HTERT RPE-1 (cell line): Measurements from ENCODE around the gene DCX.

Source experiments
- in situ Hi-C: fragments of 300-500 bp; cut with MboI; formaldehyde crosslinking; loops from 4 replicates; pipeline ENCODE4 v1.14.3; 2020; ENCODE audit warnings: low sequenced_read_pairs

Gene DCX

DNA sequence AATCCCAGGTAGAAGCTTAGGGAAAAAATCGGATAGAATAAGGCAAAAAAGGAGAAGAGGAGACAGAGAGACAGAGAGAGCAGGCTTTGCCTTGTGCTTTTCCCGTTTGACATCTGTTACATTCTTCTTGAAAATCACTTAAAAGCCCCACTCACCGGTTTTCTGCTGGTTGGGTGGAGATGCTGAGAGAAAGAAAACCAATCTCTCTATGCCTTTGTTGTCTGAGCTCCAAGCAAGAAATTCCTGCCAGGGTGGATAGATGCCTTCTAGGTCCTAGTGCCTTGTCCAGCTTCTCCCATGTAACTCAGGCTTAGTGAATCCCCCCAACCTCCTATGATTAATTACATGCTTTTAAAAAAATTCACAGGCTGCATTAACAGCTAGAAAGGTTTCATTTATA lies at the start of gene DCX:
DCX (minus strand) TSS at position 210 of the 400 bp plus-strand sequence. CDS start 1,794 bp downstream, outside the sequence.
- in situ Hi-C loops: no loop called here

DNA sequence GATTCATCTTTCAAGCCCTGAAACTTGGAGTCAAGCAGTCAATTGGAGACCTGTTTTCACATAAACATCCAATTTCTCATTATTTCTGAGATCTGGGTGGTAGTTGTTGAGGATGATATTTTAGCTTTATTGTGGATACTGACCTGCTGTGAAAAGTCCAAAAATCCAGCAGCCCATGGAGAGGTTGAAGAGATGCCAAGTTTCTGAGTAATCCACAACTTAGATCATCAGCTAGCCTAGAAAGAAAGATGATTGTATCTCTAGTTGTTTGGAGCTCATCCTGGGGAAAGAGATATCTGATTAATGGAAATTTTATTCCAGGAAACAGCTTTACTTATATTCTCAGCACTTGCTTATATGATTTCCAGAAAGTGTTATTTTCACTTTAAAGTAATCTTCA lies 48.6 kb upstream of the DCX start:
- in situ Hi-C loops: no loop called here

- in situ Hi-C loops: no loop called here
These were observed 35.3 kb upstream of the DCX start for GRCh38 chrX:111447298-111447697.

- in situ Hi-C loops: no loop called here
These were observed 33.5 kb upstream of the DCX start for GRCh38 chrX:111445485-111445884.

GRCh38 chrX:111444881-111445280 lies 32.9 kb upstream of the DCX start:
- in situ Hi-C loops: no loop called here

GRCh38 chrX:111443946-111444345 lies 32.0 kb upstream of the DCX start:
- in situ Hi-C loops: no loop called here

DNA sequence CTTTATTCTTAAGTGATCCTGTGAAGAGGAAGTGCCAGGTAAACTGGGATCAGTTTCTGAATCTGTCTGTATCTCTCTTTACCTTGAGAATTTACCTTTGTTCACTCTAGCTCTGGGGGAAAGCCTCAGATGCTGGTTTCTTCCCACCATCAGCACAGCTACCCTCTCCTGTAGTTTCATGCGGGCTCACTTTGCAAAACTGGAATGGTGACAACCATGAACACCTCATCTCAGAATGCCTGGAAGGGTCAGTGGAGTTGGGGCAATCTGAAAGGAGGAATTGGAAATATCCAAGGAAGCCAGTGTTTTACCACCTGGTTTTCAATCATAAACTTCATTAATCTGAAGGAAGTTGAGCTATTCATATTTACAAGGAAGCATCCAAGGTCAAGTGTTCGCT lies 30.8 kb upstream of the DCX start:
- in situ Hi-C loops: no loop called here

DNA sequence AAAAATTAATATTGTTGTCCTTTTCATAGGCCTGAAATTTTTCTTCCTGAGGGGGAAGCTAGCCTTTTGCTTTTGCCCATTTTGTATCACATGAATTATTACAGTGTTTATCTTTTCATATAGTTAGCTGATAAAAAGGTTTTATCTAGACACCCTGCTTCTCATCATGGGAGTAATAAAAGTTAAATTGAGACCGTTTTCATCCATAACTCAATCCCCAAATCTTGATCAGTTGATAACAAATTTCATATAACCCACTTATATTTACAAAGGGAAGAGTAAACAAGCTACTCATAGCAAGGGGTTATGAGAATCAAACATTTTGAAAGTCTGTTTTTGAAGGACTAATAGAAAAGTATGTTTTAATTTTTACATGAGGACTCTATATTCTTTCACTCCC lies 23.5 kb upstream of the DCX start:
- in situ Hi-C loops: no loop called here

- in situ Hi-C loops: no loop called here
These were observed 19.0 kb upstream of the DCX start for GRCh38 chrX:111431001-111431400.

- in situ Hi-C loops: no loop called here
These were observed 435 bp downstream of the DCX start for GRCh38 chrX:111411557-111411956.

- in situ Hi-C loops: no loop called here
These were observed 1.4 kb downstream of the DCX start for GRCh38 chrX:111410590-111411078.

- in situ Hi-C loops: no loop called here
These were observed 2.7 kb downstream of the DCX start for GRCh38 chrX:111409326-111409725.

GRCh38 chrX:111407948-111408347 lies 4.0 kb downstream of the DCX start:
- in situ Hi-C loops: no loop called here

- in situ Hi-C loops: no loop called here
These were observed 9.6 kb downstream of the DCX start for GRCh38 chrX:111402344-111402743.

GRCh38 chrX:111395149-111395548 lies 16.8 kb downstream of the DCX start:
- in situ Hi-C loops: no loop called here

DNA sequence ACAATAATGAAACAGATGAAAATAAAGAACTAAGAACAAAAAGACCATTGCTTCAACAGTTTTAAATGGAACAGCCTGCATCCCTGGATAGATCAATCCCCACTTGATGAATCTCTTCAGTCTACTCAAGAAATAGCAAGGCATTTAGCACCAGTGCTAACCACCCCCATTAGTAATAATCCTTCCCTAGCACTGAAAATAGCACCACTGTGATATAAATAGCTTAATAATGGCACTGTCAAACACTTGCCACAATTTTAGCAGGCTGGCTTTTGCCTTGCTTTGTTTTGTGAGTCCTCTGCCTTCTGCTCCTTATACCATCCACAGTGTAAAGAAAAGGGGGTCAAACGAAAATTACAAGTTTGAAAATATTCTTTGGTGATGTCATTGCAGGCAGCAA lies 17.4 kb downstream of the DCX start:
- in situ Hi-C loops: no loop called here

GRCh38 chrX:111387470-111388070 lies 24.4 kb downstream of the DCX start:
- in situ Hi-C loops: no loop called here

DNA sequence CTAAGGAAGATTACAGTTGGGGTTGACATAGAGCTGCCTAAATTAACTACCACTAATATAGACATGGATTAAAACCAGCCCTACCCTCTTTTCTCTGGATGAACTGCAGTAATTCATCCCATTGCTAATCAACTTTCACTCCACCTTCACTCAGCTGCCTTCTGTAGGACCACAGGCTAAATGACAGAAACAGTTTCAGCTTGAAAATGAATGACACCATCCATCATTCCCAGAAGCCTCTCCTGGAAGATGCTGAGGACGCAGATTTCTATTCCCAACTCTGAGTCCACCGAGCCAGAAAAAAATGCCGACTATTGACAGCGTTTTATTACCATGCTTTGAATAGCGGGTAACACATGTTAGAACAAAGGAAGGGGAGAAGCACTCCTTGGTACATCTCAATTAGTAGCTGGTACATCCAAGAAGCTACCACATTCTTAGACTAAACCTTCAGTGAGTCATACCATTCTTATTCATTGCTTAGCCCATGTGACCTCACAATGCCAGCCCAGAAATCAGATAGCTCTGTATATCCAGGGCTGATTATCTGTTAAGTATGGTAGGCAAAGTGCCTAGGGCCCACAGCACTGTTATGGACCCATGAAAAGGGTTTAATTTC lies 25.3 kb downstream of the DCX start:
- in situ Hi-C loops: no loop called here

- in situ Hi-C loops: no loop called here
These were observed 25.9 kb downstream of the DCX start for GRCh38 chrX:111386077-111386476.

- in situ Hi-C loops: no loop called here
These were observed 29.7 kb downstream of the DCX start for GRCh38 chrX:111382277-111382676.

- in situ Hi-C loops: no loop called here
These were observed 35.0 kb downstream of the DCX start for GRCh38 chrX:111376897-111377578.

DNA sequence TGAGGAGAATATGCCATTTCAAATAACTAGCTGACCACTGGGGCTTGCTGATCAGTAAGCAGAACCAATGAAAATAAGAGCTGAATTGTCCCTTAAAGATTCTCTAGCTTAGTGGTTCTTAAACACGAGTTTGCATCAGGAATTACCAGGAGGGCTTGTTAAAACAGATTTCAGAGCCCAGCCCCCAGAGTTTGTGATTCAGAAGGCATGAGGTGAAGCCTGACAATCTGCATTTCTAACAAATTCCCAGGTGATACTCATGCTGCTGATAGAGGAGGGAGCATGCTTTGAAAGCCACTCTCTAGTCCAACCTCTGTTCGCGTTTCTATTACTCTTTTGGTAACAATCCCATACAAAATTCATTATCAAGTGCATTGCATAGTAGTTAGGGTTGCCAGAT lies 35.5 kb downstream of the DCX start:
- in situ Hi-C loops: no loop called here
